K562 (cell line): Measurements from ENCODE around the gene CASP6. TPM values are rescaled to one million over a fixed set of nuclear protein-coding genes. Genes with fewer than 3 reads are reported as not detected.

Source experiments
- ATAC-seq: fragments of 200-7000 bp; cut with Tn5 transposase; 3 replicates; pipeline ENCODE4 v1.9.1; 2020; ENCODE audit warnings: moderate library complexity
- BruUV-seq: library from RNA; stranded (reverse); fragments of 400-500 nt; replicated peaks from 2 replicates; lab custom pipeline; 2021; lab: Mats Ljungman, UMichigan
- CTCF ChIA-PET: fragments of 300-600 bp; formaldehyde crosslinking; extraction: SDS; loops from one replicate; lab custom pipeline; 2021; ENCODE audit warnings: low intra/inter-chr PET ratio; lab: Yijun Ruan, JAX
- POLR2A ChIA-PET: fragments of 300-600, 350-650 bp; sonication (Branson Sonifier 250); formaldehyde crosslinking; extraction: SDS; loops from one replicate; lab custom pipeline; 2021; ENCODE audit warnings: antibody characterized with exemption, inconsistent platforms; lab: Yijun Ruan, JAX
- DNase-seq, 4 experiments: peaks; one replicate each; pipeline versions ENCODE4 v3.0.0 to v3.0.0-alpha.2; 2011 to 2018; ENCODE audit warnings: low spot score in 3 of 4, mixed read lengths in 3 of 4; ENCODE audit errors: extremely low read depth in 1 of 4
- FAIRE-seq: peaks from 2 replicates; lab custom pipeline; 2011; peaks lifted over from hg19 to GRCh38; lab: Jason Lieb, UNC
- H2AFZ ChIP-seq: 2 replicates; pipeline ENCODE4 v1.6.0; 2011; ENCODE audit warnings: low read depth, low read length, control low read depth, inconsistent platforms
- H3K27ac ChIP-seq: fragments of 200-600 bp; 3 replicates; pipeline ENCODE4 v1.8.0; 2011; ENCODE audit warnings: low read depth, mild to moderate bottlenecking, control low read depth, inconsistent platforms, low read length, moderate library complexity, mixed read lengths; ENCODE audit errors: extremely low read depth
- H3K27me3 ChIP-seq, 2 experiments: fragments of 300-600 bp in 1 of 2; 2 replicates in 1 of 2; 3 replicates in 1 of 2; pipeline versions ENCODE4 v1.6.0 to v1.8.0; 2011; ENCODE audit warnings: inconsistent platforms in 2 of 2, low read length in 2 of 2, mild to moderate bottlenecking in 1 of 2, mixed read lengths in 1 of 2, moderate library complexity in 1 of 2; ENCODE audit not compliant: control insufficient read depth in 2 of 2, insufficient read depth in 2 of 2
- H3K36me3 ChIP-seq: fragments of 300-600 bp; 3 replicates; pipeline ENCODE4 v1.8.0; 2011; ENCODE audit warnings: mild to moderate bottlenecking, low read length, inconsistent platforms; ENCODE audit not compliant: control insufficient read depth, insufficient read depth
- H3K4me1 ChIP-seq, 2 experiments: fragments of 200-600 bp in 1 of 2; replicated peaks in 1 of 2; 2 replicates in 1 of 2; 3 replicates in 1 of 2; pipeline versions ENCODE4 v1.5.1 to v1.8.0; 2011; ENCODE audit warnings: inconsistent platforms in 2 of 2, low read length in 2 of 2, mild to moderate bottlenecking in 1 of 2, mixed read lengths in 1 of 2, moderate library complexity in 1 of 2; ENCODE audit not compliant: control insufficient read depth in 2 of 2, insufficient read depth in 2 of 2
- H3K4me2 ChIP-seq: 2 replicates; pipeline ENCODE4 v1.6.1; 2011; ENCODE audit warnings: low read length, control low read depth, inconsistent platforms, mixed read lengths; ENCODE audit not compliant: insufficient read depth
- H3K4me3 ChIP-seq: fragments of 200-600 bp; sonication (generic), shearing (Covaris generic); 2 replicates; pipeline ENCODE4 v1.5.1; 2016; ENCODE audit warnings: control low read depth, inconsistent platforms
- H3K79me2 ChIP-seq: fragments of 200-600 bp; 3 replicates; pipeline ENCODE4 v1.8.0; 2011; ENCODE audit warnings: low read length, inconsistent platforms; ENCODE audit not compliant: control insufficient read depth, insufficient read depth
- H3K9ac ChIP-seq, 2 experiments: 2 replicates each; pipeline versions ENCODE4 v1.6.0 to v1.6.1; 2011; ENCODE audit warnings: low read depth in 2 of 2, low read length in 2 of 2, control low read depth in 1 of 2, inconsistent platforms in 1 of 2, mild to moderate bottlenecking in 1 of 2, mixed read lengths in 1 of 2; ENCODE audit not compliant: insufficient read depth in 1 of 2
- H3K9me1 ChIP-seq: one replicate; pipeline ENCODE4 v1.6.0; 2011; ENCODE audit warnings: inconsistent platforms, mild to moderate bottlenecking, low read length, moderate library complexity; ENCODE audit not compliant: control insufficient read depth, insufficient read depth
- H3K9me3 ChIP-seq: replicated peaks from 2 replicates; pipeline ENCODE4 v1.5.1; 2011; ENCODE audit warnings: low read depth, low read length, inconsistent platforms; ENCODE audit not compliant: control insufficient read depth, insufficient read depth
- H4K20me1 ChIP-seq: replicated peaks from 2 replicates; pipeline ENCODE4 v1.6.1; 2011; ENCODE audit warnings: low read length, inconsistent platforms, mixed read lengths; ENCODE audit not compliant: control insufficient read depth, insufficient read depth
- DMBX1 ChIP-seq: fragments of 250-450 bp; sonication (Bioruptor Pico); IDR thresholded peaks from 2 replicates; pipeline ENCODE4 v1.8.0; 2022; ENCODE audit warnings: inconsistent platforms, mild to moderate bottlenecking, moderate library complexity, borderline replicate concordance
- GATA2 ChIP-seq: sonication (generic); formaldehyde crosslinking; IDR thresholded peaks from 2 replicates; pipeline ENCODE4 v1.4.0; 2020; ENCODE audit warnings: mild to moderate bottlenecking, missing genetic modification reagents
- KLF13 ChIP-seq: fragments of 450-650 bp; IDR thresholded peaks from 2 replicates; pipeline ENCODE4 v1.6.1; 2016; ENCODE audit warnings: missing genetic modification characterization, low read depth, mild to moderate bottlenecking, missing compliant biosample characterization, moderate library complexity, borderline replicate concordance
- SP2 ChIP-seq: IDR thresholded peaks from 2 replicates; pipeline ENCODE4 v1.6.1; 2011; ENCODE audit warnings: mild to moderate bottlenecking, low read depth, low read length, moderate library complexity; ENCODE audit not compliant: poor library complexity, severe bottlenecking; ENCODE audit errors: extremely low read depth
- TCFL5 ChIP-seq: fragments of 250-450 bp; sonication (Bioruptor Pico); conservative IDR thresholded peaks from 2 replicates; pipeline ENCODE4 v1.6.1; 2021; ENCODE audit warnings: mild to moderate bottlenecking, moderate library complexity, matching md5 sums
- ZNF311 ChIP-seq: fragments of 250-450 bp; sonication (Bioruptor Pico); IDR thresholded peaks from 2 replicates; pipeline ENCODE4 v1.4.0; 2020; ENCODE audit warnings: mild to moderate bottlenecking, moderate library complexity
- WGBS: fragments of 100-300 bp; shearing (Covaris generic); methylation state at CpG from one replicate; pipeline ENCODE4 v1.1.6; 2016; ENCODE audit warnings: low coverage, mixed read lengths; ENCODE audit not compliant: insufficient coverage; ENCODE audit errors: missing lambda C conversion rate; 5-methylcytosine and 5-hydroxymethylcytosine counted together
- in situ Hi-C: fragments of 300-500 bp; cut with MboI; formaldehyde crosslinking; loops from 4 replicates; pipeline ENCODE4 v1.15.0; 2018; ENCODE audit warnings: inconsistent platforms, mixed read lengths
- intact Hi-C: fragments of 100-400 bp; cut with micrococcal nuclease; formaldehyde crosslinking; loops from 2 replicates; pipeline ENCODE4 v1.14.2; 2022
- polyA plus RNA-seq, 8 experiments: library from polyadenylated mRNA; depleted of rRNA in 4 of 8; stranded (reverse) in 5 of 8; unstranded in 3 of 8; fragments of >200 nt; fragmentation: Nextera tagmentation in 2 of 8; fragmentation: Illumina TruSeq in 1 of 8; extraction: Ambion mirVana in 2 of 8; extraction: Trizol in 1 of 8; gene quantifications; 2 replicates each; pipeline versions ENCODE4 v1.2.1 to v1.2.3, GENCODE V29; 2011 to 2014; ENCODE audit warnings: inconsistent platforms in 1 of 8, missing spikeins in 1 of 8
- total RNA-seq, 7 experiments: library from RNA; depleted of rRNA in 6 of 7; stranded (reverse); fragments of >200 nt in 6 of 7; fragmentation: Illumina TruSeq in 2 of 7; extraction: Trizol in 2 of 7; gene quantifications; 2 replicates each; pipeline versions ENCODE4 v1.2.1 to v1.2.3, GENCODE V29; 2011 to 2021; ENCODE audit warnings: low replicate concordance in 1 of 7
- TF ChIP-seq, protein P1 (sequence below): fragments of 250-450 bp; sonication (Bioruptor Pico); IDR thresholded peaks from 2 replicates; pipeline ENCODE4 v1.8.0; 2021; ENCODE audit warnings: moderate library complexity, mild to moderate bottlenecking, inconsistent platforms
- TF ChIP-seq, protein P2 (sequence below), 2 experiments: fragments of 450-650 bp; conservative IDR thresholded peaks; 2 replicates each; pipeline ENCODE4 v1.6.1; 2017; ENCODE audit warnings: mild to moderate bottlenecking in 2 of 2, moderate library complexity in 2 of 2

CASP6 gene
- total and polyA plus RNA-seq, 9 of the 15 experiments (the other 6 are each of a cell fraction or from before 2014, with no cell fraction given) = 20.8 to 72.7 (median 39.1) TPM

DNA sequence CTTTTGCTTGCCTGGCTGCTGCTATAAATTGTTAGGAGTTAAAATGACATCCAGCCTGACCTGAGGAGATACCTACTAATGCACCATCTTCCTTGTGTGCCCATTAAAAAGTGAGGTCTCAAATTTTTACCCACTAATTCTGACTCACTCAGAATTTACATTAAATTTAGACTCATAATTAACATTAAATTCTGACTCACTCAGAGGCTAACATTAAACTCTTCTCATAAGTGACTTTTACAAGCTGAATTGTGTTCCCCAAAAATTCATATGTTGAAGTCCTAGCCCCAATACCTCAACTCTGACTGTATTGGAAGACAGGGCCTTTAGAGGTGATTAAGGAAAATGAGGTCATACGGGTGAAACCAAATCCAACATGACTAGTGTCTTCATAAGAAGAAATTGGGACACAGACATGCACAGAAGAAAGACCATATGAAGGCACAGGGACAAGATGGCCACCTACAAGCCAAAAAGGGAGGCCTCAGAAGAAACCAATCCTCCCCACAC lies 11.8 kb downstream of the CASP6 start (continued):
- TF ChIP-seq ZNF311 (CRISPR knock-in tag) = no peak
- TF ChIP-seq, protein P1, sequence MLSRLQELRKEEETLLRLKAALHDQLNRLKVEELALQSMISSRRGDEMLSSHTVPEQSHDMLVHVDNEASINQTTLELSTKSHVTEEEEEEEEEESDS (CRISPR knock-in tag) = no peak
- no peak for TF ChIP-seq GATA2 (CRISPR knock-in tag)

DNA sequence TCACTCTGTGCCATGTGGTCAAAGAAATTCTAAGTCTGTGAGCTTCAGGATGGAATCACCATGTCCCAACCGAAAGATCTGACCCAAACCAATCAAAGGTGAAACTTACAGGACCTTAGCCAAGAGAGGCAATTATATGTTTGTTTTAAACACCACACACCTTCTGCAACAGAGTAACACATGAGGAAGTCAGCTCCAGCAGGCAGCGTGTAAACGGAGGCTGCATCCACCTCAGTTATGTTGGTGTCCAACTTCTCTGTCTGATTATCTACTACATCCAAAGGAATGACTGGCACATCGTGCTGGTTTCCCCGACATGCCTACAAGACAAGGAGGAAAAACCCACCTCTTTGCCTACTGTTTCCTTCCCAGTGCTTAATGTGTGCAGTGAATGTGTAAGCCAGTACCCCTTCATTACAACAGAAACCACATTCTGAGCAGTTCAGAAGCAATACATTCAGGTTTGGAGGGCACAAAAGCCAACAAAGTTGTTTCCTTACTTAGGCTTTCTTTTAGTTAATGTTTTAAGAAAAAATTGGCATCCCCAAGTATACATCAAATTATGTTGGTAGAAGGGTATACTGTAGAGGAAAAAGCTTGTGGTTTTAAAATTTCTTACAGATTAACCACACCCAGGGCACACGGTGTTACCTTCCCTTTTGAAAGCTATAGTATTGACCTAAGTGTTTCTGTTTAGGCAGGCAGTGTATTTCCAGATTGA lies 12.4 kb downstream of the CASP6 start:
- H3K4me3 ChIP-seq = no peak overlapping the region
- ChIA-PET POLR2A (interaction anchor here (0.7 to 1.6 kb wide), 3 partner anchors 12 to 61 kb away, joined by 3 to 6 read pairs (median 4); partner anchors contain the start of gene CASP6), CTCF (no interaction called here)
- DNase-seq (no peak), ATAC-seq (no peak), FAIRE-seq (no peak)
- H3K27me3 ChIP-seq = no peaks in the 10 kb centered on the region
- H2AFZ ChIP-seq = no peak overlapping the region
- no peak overlapping the region for H3K4me2 ChIP-seq
- TF ChIP-seq DMBX1 (CRISPR knock-in tag) (no peak), SP2 (no peak), TCFL5 (CRISPR knock-in tag) (no peak), KLF13 (tag) (no peak)
- TF ChIP-seq, protein P2, sequence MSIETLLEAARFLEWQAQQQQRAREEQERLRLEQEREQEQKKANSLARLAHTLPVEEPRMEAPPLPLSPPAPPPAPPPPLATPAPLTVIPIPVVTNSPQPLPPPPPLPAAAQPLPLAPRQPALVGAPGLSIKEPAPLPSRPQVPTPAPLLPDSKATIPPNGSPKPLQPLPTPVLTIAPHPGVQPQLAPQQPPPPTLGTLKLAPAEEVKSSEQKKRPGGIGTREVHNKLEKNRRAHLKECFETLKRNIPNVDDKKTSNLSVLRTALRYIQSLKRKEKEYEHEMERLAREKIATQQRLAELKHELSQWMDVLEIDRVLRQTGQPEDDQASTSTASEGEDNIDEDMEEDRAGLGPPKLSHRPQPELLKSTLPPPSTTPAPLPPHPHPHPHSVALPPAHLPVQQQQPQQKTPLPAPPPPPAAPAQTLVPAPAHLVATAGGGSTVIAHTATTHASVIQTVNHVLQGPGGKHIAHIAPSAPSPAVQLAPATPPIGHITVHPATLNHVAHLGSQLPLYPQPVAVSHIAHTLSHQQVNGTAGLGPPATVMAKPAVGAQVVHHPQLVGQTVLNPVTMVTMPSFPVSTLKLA (conservative IDR thresholded peaks at IDR 0.05) = no peak
- no peaks in the 10 kb centered on the region for H4K20me1 ChIP-seq
- BruUV-seq = no TSS peak
- H3K9me3 ChIP-seq = no peaks in the 10 kb centered on the region
- peaks cover 3% of the 10 kb centered on the region for H3K9me1 ChIP-seq
- H3K27ac ChIP-seq = no peak overlapping the region
- intact Hi-C loops (no loop called here), in situ Hi-C loops (no loop called here)
- H3K9ac ChIP-seq = no peak overlapping the region
- no peaks in the 10 kb centered on the region for H3K4me1 ChIP-seq
- no peaks in the 10 kb centered on the region for H3K79me2 ChIP-seq
- 75% methylated on average over 6 of the region's 6 CpGs for WGBS
- peaks cover 43% of the 10 kb centered on the region; the same call in 2 of the 3 replicates for H3K36me3 ChIP-seq
